GM12878 (cell line): ENCODE measurements around the gene UIMC1. TPM values are rescaled to one million over a fixed set of nuclear protein-coding genes. Genes with fewer than 3 reads are reported as not detected.

Source experiments
- ATAC-seq: fragments of 200-7000 bp; cut with Tn5 transposase; 3 replicates; pipeline ENCODE4 v1.9.1; 2020; ENCODE audit warnings: mild to moderate bottlenecking, moderate library complexity
- BruUV-seq: library from RNA; stranded (reverse); fragments of 400-500 nt; replicated peaks from 2 replicates; lab custom pipeline; 2021; lab: Mats Ljungman, UMichigan
- CTCF ChIA-PET: fragments of 300-600 bp; sonication (Branson Sonifier 250); formaldehyde crosslinking; extraction: SDS; loops from one replicate; lab custom pipeline; 2021; ENCODE audit warnings: inconsistent platforms; lab: Yijun Ruan, JAX
- POLR2A ChIA-PET: fragments of 350-600 bp; formaldehyde crosslinking; extraction: SDS; loops from one replicate; lab custom pipeline; 2021; ENCODE audit warnings: inconsistent platforms; lab: Charles Lee
- RAD21 ChIA-PET: fragments of 300-600 bp; sonication (Branson Sonifier 250); formaldehyde crosslinking; loops from one replicate; lab custom pipeline; 2023; ENCODE audit warnings: antibody characterized with exemption; ENCODE audit not compliant: unreplicated experiment; lab: Charles Lee
- SMC1A ChIA-PET: fragments of 300-600 bp; sonication (Branson Sonifier 250); formaldehyde crosslinking; loops from one replicate; lab custom pipeline; 2023; ENCODE audit not compliant: unreplicated experiment, uncharacterized antibody; lab: Charles Lee
- DNase-seq: peaks from one replicate; pipeline ENCODE4 v3.0.0-alpha.2; 2011; ENCODE audit warnings: low read depth, low spot score
- FAIRE-seq: peaks from 3 replicates; lab custom pipeline; 2011; peaks lifted over from hg19 to GRCh38; lab: Jason Lieb, UNC
- H2AFZ ChIP-seq: 2 replicates; pipeline ENCODE4 v1.6.0; 2011; ENCODE audit warnings: low read depth, low read length, control low read depth; ENCODE audit not compliant: control insufficient read depth
- H3K27ac ChIP-seq: 2 replicates; pipeline ENCODE4 v1.5.1; 2011; ENCODE audit warnings: control low read depth; ENCODE audit not compliant: control insufficient read depth, insufficient read depth
- H3K27me3 ChIP-seq, 2 experiments: replicated peaks in 1 of 2; 2 replicates each; pipeline versions ENCODE4 v1.6.0 to v1.6.1; 2011; ENCODE audit warnings: low read length in 1 of 2; ENCODE audit not compliant: control insufficient read depth in 2 of 2, insufficient read depth in 2 of 2
- H3K36me3 ChIP-seq, 2 experiments: 2 replicates each; pipeline ENCODE4 v1.5.1; 2011; ENCODE audit warnings: low read length in 1 of 2; ENCODE audit not compliant: control insufficient read depth in 2 of 2, insufficient read depth in 2 of 2
- H3K4me1 ChIP-seq: 2 replicates; pipeline ENCODE4 v1.6.1; 2011; ENCODE audit warnings: mild to moderate bottlenecking, low read length, moderate library complexity, mixed read lengths; ENCODE audit not compliant: control insufficient read depth, insufficient read depth
- H3K4me2 ChIP-seq: 2 replicates; pipeline ENCODE4 v1.6.0; 2011; ENCODE audit warnings: control low read depth; ENCODE audit not compliant: control insufficient read depth, insufficient read depth
- H3K4me3 ChIP-seq: fragments of 200-600 bp; sonication (generic); 2 replicates; pipeline ENCODE4 v1.5.1; 2016
- H3K79me2 ChIP-seq: 2 replicates; pipeline ENCODE4 v1.6.0; 2011; ENCODE audit warnings: low read length; ENCODE audit not compliant: control insufficient read depth, insufficient read depth
- H3K9ac ChIP-seq: 2 replicates; pipeline ENCODE4 v1.8.0; 2011; ENCODE audit warnings: low read length, control low read depth, mixed read lengths; ENCODE audit not compliant: control insufficient read depth, insufficient read depth
- H3K9me3 ChIP-seq: replicated peaks from 3 replicates; pipeline ENCODE4 v1.5.1; 2011; ENCODE audit warnings: mild to moderate bottlenecking, low read length; ENCODE audit not compliant: control insufficient read depth, insufficient read depth
- H4K20me1 ChIP-seq: 2 replicates; pipeline ENCODE4 v1.6.0; 2011; ENCODE audit not compliant: control insufficient read depth, insufficient read depth
- BHLHE40 ChIP-seq, 2 experiments: fragments of 450-650 bp in 1 of 2; IDR thresholded peaks; 2 replicates each; pipeline ENCODE4 v1.6.1; 2011 to 2017; ENCODE audit warnings: low read depth in 2 of 2, borderline replicate concordance in 1 of 2, improper control_type of control experiment in 1 of 2, low read length in 1 of 2, mild to moderate bottlenecking in 1 of 2
- CBX3 ChIP-seq: fragments of 200-600 bp; sonication (generic); IDR thresholded peaks from 2 replicates; pipeline ENCODE4 v1.6.1; 2016; ENCODE audit warnings: low read depth, borderline replicate concordance
- EGR1 ChIP-seq, 2 experiments: IDR thresholded peaks; 1 replicate in 1 of 2; 2 replicates in 1 of 2; pipeline ENCODE4 v1.6.1; 2011 to 2012; ENCODE audit warnings: low read depth in 2 of 2, low read length in 2 of 2, borderline replicate concordance in 1 of 2, mild to moderate bottlenecking in 1 of 2, moderate library complexity in 1 of 2
- KLF5 ChIP-seq: fragments of 450-650 bp; IDR thresholded peaks from 2 replicates; pipeline ENCODE4 v1.6.1; 2014; ENCODE audit warnings: mild to moderate bottlenecking; ENCODE audit not compliant: partially characterized antibody
- NFXL1 ChIP-seq: fragments of 450-650 bp; IDR thresholded peaks from 2 replicates; pipeline ENCODE4 v1.6.1; 2017; ENCODE audit warnings: antibody characterized with exemption, mild to moderate bottlenecking, borderline replicate concordance
- NR2C1 ChIP-seq: fragments of 450-650 bp; IDR thresholded peaks from 2 replicates; pipeline ENCODE4 v1.6.1; 2017; ENCODE audit warnings: antibody characterized with exemption, mild to moderate bottlenecking, moderate library complexity
- RCOR1 ChIP-seq: conservative IDR thresholded peaks from 2 replicates; pipeline ENCODE4 v1.6.1; 2012; ENCODE audit warnings: low read depth, low read length, improper control_type of control experiment
- SIN3A ChIP-seq: IDR thresholded peaks from 2 replicates; pipeline ENCODE4 v1.6.1; 2012; ENCODE audit warnings: low read depth, low read length, improper control_type of control experiment
- SUPT20H ChIP-seq: IDR thresholded peaks from 2 replicates; pipeline ENCODE4 v1.6.1; 2011; ENCODE audit warnings: low read depth, mild to moderate bottlenecking, low read length, moderate library complexity, borderline replicate concordance; ENCODE audit not compliant: control insufficient read depth
- WGBS: methylation state at CpG from one replicate; pipeline ENCODE4 v1.1.6; 2016; ENCODE audit warnings: low lambda C conversion rate; ENCODE audit not compliant: insufficient replicate concordance, insufficient coverage; ENCODE audit errors: missing lambda C conversion rate; 5-methylcytosine and 5-hydroxymethylcytosine counted together
- in situ Hi-C: fragments of 300-500 bp; cut with MboI; formaldehyde crosslinking; loops from 9 replicates; pipeline ENCODE4 v1.14.3; 2018; ENCODE audit warnings: mixed read lengths
- intact Hi-C: fragments of 100-400 bp; cut with micrococcal nuclease; formaldehyde crosslinking; loops from one replicate; pipeline ENCODE4 v1.14.2; 2022; ENCODE audit not compliant: unreplicated experiment
- polyA plus RNA-seq, 11 experiments: library from polyadenylated mRNA; depleted of rRNA in 4 of 11; unstranded in 6 of 11; stranded (reverse) in 5 of 11; fragments of >200 nt; fragmentation: Nextera tagmentation in 4 of 11; fragmentation: Illumina TruSeq in 1 of 11; extraction: Ambion mirVana in 4 of 11; extraction: Trizol in 1 of 11; gene quantifications; 1 replicate in 1 of 11; 2 replicates in 10 of 11; pipeline versions ENCODE4 v1.2.1 to v1.2.3, GENCODE V29; 2011 to 2016; ENCODE audit warnings: inconsistent platforms in 2 of 11, missing spikeins in 2 of 11, low read depth in 1 of 11
- total RNA-seq, 4 experiments: library from RNA; depleted of rRNA in 3 of 4; stranded (reverse); fragments of >200 nt in 3 of 4; fragmentation: Illumina TruSeq in 1 of 4; extraction: Trizol in 1 of 4; gene quantifications; 2 replicates each; pipeline versions ENCODE4 v1.2.1 to v1.2.3, GENCODE V29; 2013 to 2021
- TF ChIP-seq, protein P1 (sequence below): fragments of 450-650 bp; IDR thresholded peaks from 2 replicates; pipeline ENCODE4 v1.6.1; 2017; ENCODE audit warnings: mild to moderate bottlenecking, moderate library complexity
- TF ChIP-seq, protein P2 (sequence below): fragments of 150-350 bp; IDR thresholded peaks from 2 replicates; pipeline ENCODE4 v1.6.1; 2014; ENCODE audit warnings: mild to moderate bottlenecking, low read depth, low read length
- TF ChIP-seq, protein P3 (sequence below): fragments of 450-650 bp; IDR thresholded peaks from 2 replicates; pipeline ENCODE4 v1.6.1; 2017; ENCODE audit warnings: low read depth, mild to moderate bottlenecking, moderate library complexity

UIMC1 gene
- total and polyA plus RNA-seq, 10 of the 15 experiments (the other 5 are each of a cell fraction or from before 2014, with no cell fraction given), result 16.2 to 51.4 (median 32.7) TPM

- TF ChIP-seq, protein P1, sequence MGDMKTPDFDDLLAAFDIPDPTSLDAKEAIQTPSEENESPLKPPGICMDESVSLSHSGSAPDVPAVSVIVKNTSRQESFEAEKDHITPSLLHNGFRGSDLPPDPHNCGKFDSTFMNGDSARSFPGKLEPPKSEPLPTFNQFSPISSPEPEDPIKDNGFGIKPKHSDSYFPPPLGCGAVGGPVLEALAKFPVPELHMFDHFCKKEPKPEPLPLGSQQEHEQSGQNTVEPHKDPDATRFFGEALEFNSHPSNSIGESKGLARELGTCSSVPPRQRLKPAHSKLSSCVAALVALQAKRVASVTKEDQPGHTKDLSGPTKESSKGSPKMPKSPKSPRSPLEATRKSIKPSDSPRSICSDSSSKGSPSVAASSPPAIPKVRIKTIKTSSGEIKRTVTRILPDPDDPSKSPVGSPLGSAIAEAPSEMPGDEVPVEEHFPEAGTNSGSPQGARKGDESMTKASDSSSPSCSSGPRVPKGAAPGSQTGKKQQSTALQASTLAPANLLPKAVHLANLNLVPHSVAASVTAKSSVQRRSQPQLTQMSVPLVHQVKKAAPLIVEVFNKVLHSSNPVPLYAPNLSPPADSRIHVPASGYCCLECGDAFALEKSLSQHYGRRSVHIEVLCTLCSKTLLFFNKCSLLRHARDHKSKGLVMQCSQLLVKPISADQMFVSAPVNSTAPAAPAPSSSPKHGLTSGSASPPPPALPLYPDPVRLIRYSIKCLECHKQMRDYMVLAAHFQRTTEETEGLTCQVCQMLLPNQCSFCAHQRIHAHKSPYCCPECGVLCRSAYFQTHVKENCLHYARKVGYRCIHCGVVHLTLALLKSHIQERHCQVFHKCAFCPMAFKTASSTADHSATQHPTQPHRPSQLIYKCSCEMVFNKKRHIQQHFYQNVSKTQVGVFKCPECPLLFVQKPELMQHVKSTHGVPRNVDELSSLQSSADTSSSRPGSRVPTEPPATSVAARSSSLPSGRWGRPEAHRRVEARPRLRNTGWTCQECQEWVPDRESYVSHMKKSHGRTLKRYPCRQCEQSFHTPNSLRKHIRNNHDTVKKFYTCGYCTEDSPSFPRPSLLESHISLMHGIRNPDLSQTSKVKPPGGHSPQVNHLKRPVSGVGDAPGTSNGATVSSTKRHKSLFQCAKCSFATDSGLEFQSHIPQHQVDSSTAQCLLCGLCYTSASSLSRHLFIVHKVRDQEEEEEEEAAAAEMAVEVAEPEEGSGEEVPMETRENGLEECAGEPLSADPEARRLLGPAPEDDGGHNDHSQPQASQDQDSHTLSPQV, result no peak
- TF ChIP-seq KLF5 (no peak), NFXL1 (no peak), NR2C1 (no peak), BHLHE40 (IDR thresholded peaks at IDR 0.05; ENCODE audit: borderline replicate concordance in 1 of 2, low read depth in 2 of 2, low read length in 1 of 2) (no peak)
- TF ChIP-seq, all 136 proteins: peak for 0
These were observed 71.6 kb downstream of the UIMC1 start (continued) for GRCh38 chr5:176935017-176935416.

DNA sequence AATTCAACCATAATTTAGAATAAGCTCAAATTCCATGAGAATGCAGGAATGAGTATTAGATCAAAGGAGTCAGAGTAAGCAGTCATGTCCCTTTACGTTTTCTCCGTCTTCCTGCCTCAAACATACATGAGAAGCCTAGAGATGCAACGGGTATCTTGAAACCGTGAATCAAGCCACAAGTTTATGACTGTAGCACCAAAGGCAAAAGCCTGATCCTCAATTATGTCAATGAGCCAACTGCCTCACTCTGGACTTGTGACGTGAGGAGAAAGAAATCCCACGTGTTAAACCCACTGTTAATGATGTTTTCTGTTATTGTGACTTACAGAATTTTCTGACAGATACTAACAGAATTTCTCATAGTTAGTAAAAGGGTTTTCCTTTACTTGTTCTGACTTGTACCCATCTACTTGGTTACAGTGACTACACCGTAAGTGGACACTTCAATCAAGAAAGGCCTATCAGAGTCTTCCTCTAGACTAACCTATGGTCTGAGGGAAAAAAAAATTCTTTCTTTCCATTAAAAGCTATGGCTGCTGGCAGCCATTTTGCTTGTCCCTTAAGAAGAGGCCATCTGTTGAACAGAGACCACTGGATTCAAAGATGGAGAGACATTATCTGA is 72.2 kb downstream of the UIMC1 start:
- SMC1A ChIA-PET, result interaction anchor here (0.8 to 0.9 kb wide), 2 partner anchors 8 to 24 kb away, joined by 3 to 4 read pairs; no protein-coding TSS in a partner anchor
- TF ChIP-seq, protein P2, sequence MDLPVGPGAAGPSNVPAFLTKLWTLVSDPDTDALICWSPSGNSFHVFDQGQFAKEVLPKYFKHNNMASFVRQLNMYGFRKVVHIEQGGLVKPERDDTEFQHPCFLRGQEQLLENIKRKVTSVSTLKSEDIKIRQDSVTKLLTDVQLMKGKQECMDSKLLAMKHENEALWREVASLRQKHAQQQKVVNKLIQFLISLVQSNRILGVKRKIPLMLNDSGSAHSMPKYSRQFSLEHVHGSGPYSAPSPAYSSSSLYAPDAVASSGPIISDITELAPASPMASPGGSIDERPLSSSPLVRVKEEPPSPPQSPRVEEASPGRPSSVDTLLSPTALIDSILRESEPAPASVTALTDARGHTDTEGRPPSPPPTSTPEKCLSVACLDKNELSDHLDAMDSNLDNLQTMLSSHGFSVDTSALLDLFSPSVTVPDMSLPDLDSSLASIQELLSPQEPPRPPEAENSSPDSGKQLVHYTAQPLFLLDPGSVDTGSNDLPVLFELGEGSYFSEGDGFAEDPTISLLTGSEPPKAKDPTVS, result no peak
- TF ChIP-seq SUPT20H, result no peak
- TF ChIP-seq, protein P3, sequence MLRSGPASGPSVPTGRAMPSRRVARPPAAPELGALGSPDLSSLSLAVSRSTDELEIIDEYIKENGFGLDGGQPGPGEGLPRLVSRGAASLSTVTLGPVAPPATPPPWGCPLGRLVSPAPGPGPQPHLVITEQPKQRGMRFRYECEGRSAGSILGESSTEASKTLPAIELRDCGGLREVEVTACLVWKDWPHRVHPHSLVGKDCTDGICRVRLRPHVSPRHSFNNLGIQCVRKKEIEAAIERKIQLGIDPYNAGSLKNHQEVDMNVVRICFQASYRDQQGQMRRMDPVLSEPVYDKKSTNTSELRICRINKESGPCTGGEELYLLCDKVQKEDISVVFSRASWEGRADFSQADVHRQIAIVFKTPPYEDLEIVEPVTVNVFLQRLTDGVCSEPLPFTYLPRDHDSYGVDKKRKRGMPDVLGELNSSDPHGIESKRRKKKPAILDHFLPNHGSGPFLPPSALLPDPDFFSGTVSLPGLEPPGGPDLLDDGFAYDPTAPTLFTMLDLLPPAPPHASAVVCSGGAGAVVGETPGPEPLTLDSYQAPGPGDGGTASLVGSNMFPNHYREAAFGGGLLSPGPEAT, result no peak
- TF ChIP-seq SIN3A, result no peak
- no peak for TF ChIP-seq CBX3
- no peak for TF ChIP-seq EGR1 (IDR thresholded peaks at IDR 0.05; ENCODE audit: borderline replicate concordance in 1 of 2, low read depth in 2 of 2, low read length in 2 of 2)
- TF ChIP-seq RCOR1, result no peak
- intact Hi-C loops (no loop called here), in situ Hi-C loops (no loop called here)
- peaks cover 1 to 15% of the 10 kb centered on the region in 2 experiments for H3K36me3 ChIP-seq
- H3K79me2 ChIP-seq, result no peaks in the 10 kb centered on the region
- H3K4me2 ChIP-seq, result no peak overlapping the region
- H3K4me3 ChIP-seq, result no peak overlapping the region
- POLR2A ChIA-PET, result no interaction called here
- H2AFZ ChIP-seq, result no peak overlapping the region
- H3K9me3 ChIP-seq, result no peaks in the 10 kb centered on the region
- no peak overlapping the region for H3K9ac ChIP-seq
- no peak for ATAC-seq
- RAD21 ChIA-PET, result no interaction called here
- no peak overlapping the region for H3K27ac ChIP-seq
- no TSS peak for BruUV-seq
- CTCF ChIA-PET, result interaction anchor here (0.5 to 1.3 kb wide), 2 partner anchors 276 to 341 kb away, joined by 3 read pairs; no protein-coding TSS in a partner anchor
- 90% methylated on average over 7 of the region's 7 CpGs for WGBS
- H4K20me1 ChIP-seq, result no peaks in the 10 kb centered on the region
- H3K4me1 ChIP-seq, result no peaks in the 10 kb centered on the region
- DNase-seq, result no peak
- FAIRE-seq, result no peak
- H3K27me3 ChIP-seq, result no peaks in the 10 kb centered on the region
